BJ (cell line): ENCODE measurements around the gene FBXW5. TPM values are rescaled to one million over a fixed set of nuclear protein-coding genes. Genes with fewer than 3 reads are reported as not detected.

Source experiments
- CTCF ChIA-PET: fragments of 350-600 bp; formaldehyde crosslinking; extraction: SDS; loops from one replicate; lab custom pipeline; 2021; ENCODE audit warnings: antibody characterized with exemption, inconsistent platforms; lab: Yijun Ruan, JAX
- POLR2A ChIA-PET: fragments of 300-600 bp; sonication (Branson Sonifier 250); formaldehyde crosslinking; extraction: SDS; loops from one replicate; lab custom pipeline; 2021; ENCODE audit warnings: antibody characterized with exemption; lab: Charles Lee
- DNase-seq: peaks from one replicate; pipeline ENCODE4 v3.0.0-alpha.2; 2011; ENCODE audit warnings: low read depth
- H3K27me3 ChIP-seq: 2 replicates; pipeline ENCODE4 v1.6.0; 2011; ENCODE audit warnings: low read length; ENCODE audit not compliant: control insufficient read depth, insufficient read depth
- H3K36me3 ChIP-seq: 2 replicates; pipeline ENCODE4 v1.5.1; 2011; ENCODE audit warnings: low read length; ENCODE audit not compliant: control insufficient read depth, insufficient read depth
- H3K4me3 ChIP-seq: 2 replicates; pipeline ENCODE4 v1.5.1; 2011; ENCODE audit warnings: low read depth, mild to moderate bottlenecking, control low read depth, low read length
- polyA minus RNA-seq: library from RNA; depleted of rRNA, polyadenylated mRNA; stranded (reverse); fragments of >200 nt; gene quantifications from 2 replicates; pipeline ENCODE4 v1.2.3, GENCODE V29; 2011; rRNA and poly(A)+ RNA removed
- polyA plus RNA-seq: library from polyadenylated mRNA; depleted of rRNA; stranded (reverse); fragments of >200 nt; gene quantifications from 2 replicates; pipeline ENCODE4 v1.2.3, GENCODE V29; 2011; rRNA removed
- TF ChIP-seq, protein P1 (sequence below): IDR thresholded peaks from 2 replicates; pipeline ENCODE4 v1.5.1; 2011; ENCODE audit warnings: low read depth, mild to moderate bottlenecking, control low read depth, inconsistent platforms, low read length, moderate library complexity; ENCODE audit not compliant: insufficient read depth

Gene FBXW5, protein sequence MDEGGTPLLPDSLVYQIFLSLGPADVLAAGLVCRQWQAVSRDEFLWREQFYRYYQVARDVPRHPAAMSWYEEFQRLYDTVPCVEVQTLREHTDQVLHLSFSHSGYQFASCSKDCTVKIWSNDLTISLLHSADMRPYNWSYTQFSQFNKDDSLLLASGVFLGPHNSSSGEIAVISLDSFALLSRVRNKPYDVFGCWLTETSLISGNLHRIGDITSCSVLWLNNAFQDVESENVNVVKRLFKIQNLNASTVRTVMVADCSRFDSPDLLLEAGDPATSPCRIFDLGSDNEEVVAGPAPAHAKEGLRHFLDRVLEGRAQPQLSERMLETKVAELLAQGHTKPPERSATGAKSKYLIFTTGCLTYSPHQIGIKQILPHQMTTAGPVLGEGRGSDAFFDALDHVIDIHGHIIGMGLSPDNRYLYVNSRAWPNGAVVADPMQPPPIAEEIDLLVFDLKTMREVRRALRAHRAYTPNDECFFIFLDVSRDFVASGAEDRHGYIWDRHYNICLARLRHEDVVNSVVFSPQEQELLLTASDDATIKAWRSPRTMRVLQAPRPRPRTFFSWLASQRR
- polyA plus RNA-seq: 46.9 and 71.9 TPM in 2 replicates
- 70.4 and 101 TPM in 2 replicates for polyA minus RNA-seq

DNA sequence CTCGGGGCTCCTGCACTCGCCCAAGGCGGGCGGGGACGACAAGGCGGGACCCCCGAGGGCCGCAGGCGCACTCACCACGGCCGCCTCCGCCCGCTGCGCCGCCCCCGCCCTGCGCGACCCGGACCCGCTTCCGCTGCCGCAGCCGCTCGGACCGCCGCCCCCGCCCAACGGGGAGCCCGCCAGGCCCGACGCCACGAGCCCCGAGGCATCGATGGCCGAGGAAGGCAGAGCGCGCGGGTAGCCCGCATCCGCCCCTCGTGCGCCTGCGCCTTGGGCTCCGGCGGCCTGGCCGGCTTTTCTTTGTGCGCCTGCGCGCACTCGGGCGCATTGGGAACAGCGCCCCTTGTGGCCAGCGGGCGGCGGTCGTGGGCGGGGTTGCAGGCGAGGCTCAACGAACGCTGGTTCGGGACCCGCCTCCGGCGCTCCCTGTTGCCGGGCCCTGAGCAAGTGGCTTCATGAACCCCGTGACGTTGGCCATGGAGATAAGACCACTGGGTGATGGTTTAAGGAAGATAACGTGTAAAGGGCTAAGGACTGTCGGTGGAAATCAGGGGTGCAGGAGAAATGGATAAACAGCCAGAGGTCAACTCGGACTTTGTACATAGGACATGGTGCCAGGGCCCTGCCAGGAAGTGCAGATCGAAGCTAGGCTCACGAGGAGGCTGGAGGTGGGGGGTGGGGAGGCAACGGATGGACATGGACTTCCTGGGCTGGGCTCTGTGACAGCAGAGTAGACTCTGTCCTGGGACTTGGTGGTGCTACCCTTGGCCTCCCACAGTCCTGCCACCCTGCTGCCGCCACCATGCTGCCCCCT lies at the start of gene FBXW5, which contains the start of gene C8G:
Gene FBXW5, minus strand, starts transcription at position 220 of the 814 bp plus-strand sequence. CDS start 655 bp downstream, outside the sequence.
Gene C8G, plus strand, starts transcription at position 725 of the 814 bp plus-strand sequence. Its CDS starts 78 bp downstream, at position 803.
- TF ChIP-seq, protein P1, sequence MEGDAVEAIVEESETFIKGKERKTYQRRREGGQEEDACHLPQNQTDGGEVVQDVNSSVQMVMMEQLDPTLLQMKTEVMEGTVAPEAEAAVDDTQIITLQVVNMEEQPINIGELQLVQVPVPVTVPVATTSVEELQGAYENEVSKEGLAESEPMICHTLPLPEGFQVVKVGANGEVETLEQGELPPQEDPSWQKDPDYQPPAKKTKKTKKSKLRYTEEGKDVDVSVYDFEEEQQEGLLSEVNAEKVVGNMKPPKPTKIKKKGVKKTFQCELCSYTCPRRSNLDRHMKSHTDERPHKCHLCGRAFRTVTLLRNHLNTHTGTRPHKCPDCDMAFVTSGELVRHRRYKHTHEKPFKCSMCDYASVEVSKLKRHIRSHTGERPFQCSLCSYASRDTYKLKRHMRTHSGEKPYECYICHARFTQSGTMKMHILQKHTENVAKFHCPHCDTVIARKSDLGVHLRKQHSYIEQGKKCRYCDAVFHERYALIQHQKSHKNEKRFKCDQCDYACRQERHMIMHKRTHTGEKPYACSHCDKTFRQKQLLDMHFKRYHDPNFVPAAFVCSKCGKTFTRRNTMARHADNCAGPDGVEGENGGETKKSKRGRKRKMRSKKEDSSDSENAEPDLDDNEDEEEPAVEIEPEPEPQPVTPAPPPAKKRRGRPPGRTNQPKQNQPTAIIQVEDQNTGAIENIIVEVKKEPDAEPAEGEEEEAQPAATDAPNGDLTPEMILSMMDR: peak; percentile 93
- H3K27me3 ChIP-seq: no peaks in the 10 kb centered on the region
- H3K4me3 ChIP-seq: peak within 1 kb of the TSS; percentile 96
- ChIA-PET POLR2A (no interaction called here), CTCF (interaction anchor here (0.6 to 4.1 kb wide), 10 partner anchors 9 to 91 kb away, joined by 3 to 118 read pairs (median 3); partner anchors contain the start of genes CLIC3 and FUT7)
- peak; percentile 25 for DNase-seq
- H3K36me3 ChIP-seq: peaks cover 26% of the 10 kb centered on the region

GRCh38 chr9:136992819-136993369 lies 48.4 kb upstream of the FBXW5 start:
- ChIA-PET POLR2A (no interaction called here), CTCF (interaction anchor here (1.0 to 5.7 kb wide), 4 partner anchors 9 to 42 kb away, joined by 3 to 30 read pairs (median 5); no protein-coding TSS in a partner anchor)

GRCh38 chr9:136991993-136992818 lies 47.7 kb upstream of the FBXW5 start, which contains the start of gene PAXX:
Gene PAXX, plus strand, starts transcription at chr9:136992422. Its CDS starts 22 bp downstream, at chr9:136992444.
- CTCF ChIA-PET: interaction anchor here (0.7 to 5.7 kb wide), 6 partner anchors 10 to 58 kb away, joined by 3 to 30 read pairs (median 3); no protein-coding TSS in a partner anchor

More at GRCh38 chr9:136992819-136993369, 48.4 kb upstream of the FBXW5 start:
- Histone ChIP-seq H3K4me3 (peak overlapping the region; percentile 63), H3K36me3 (no peaks in the 10 kb centered on the region), H3K27me3 (no peaks in the 10 kb centered on the region)
- no peak for DNase-seq
- TF ChIP-seq, protein P1: no peak

More at GRCh38 chr9:136991993-136992818, 47.7 kb upstream of the FBXW5 start, which contains the start of gene PAXX:
- POLR2A ChIA-PET: interaction anchor here (0.5 kb wide), 1 partner anchor 14 kb away, joined by 3 read pairs; no protein-coding TSS in a partner anchor
- H3K36me3 ChIP-seq: no peaks in the 10 kb centered on the region
- TF ChIP-seq, protein P1: no peak
- peak within 1 kb of the TSS; percentile 63 for H3K4me3 ChIP-seq
- H3K27me3 ChIP-seq: no peaks in the 10 kb centered on the region
- DNase-seq: peak; percentile 19
